ENCODE measurements around the gene RAPGEF4. TPM values are rescaled to one million over a fixed set of nuclear protein-coding genes. Genes with fewer than 3 reads are reported as not detected.

RAPGEF4 gene
- total RNA-seq, 1 experiment from 2014 or later = 1.4 TPM

GRCh38 chr2:172888714-172889669 lies 153.3 kb downstream of the RAPGEF4 start:
- H3K79me1 ChIP-seq (ENCODE audit: insufficient read depth, low read depth, low read length, poor library complexity, severe bottlenecking) = no peaks in the 10 kb centered on the region
- no peaks in the 10 kb centered on the region for H3K23me2 ChIP-seq (ENCODE audit: insufficient read length, low read depth, low read length, poor library complexity, severe bottlenecking)
- no peaks in the 10 kb centered on the region for H4K20me1 ChIP-seq (ENCODE audit: control insufficient read depth, insufficient read depth, insufficient read length)
- H2BK120ac ChIP-seq (ENCODE audit: low read depth, low read length, poor library complexity, severe bottlenecking) = no peak overlapping the region
- WGBS (ENCODE audit: extremely low coverage, insufficient read length, low lambda C conversion rate) = no CpG with 5 or more reads among the region's 10 CpGs
- no peak overlapping the region for H4K5ac ChIP-seq (ENCODE audit: insufficient read length, low read depth, low read length)
- H2BK5ac ChIP-seq (ENCODE audit: insufficient read length, low read length) = no peak overlapping the region
- H3K9ac ChIP-seq (ENCODE audit: extremely low read depth, insufficient read length, low read length) = no peak overlapping the region
- Mint-ChIP-seq H3K27me3 (ENCODE audit: low read depth) (no peaks in the 10 kb centered on the region; the same call in 1 of the 2 replicates), H3K4me3 (no peak overlapping the region), H3K4me1 (peaks cover 0 to 3% of the 10 kb centered on the region in 2 experiments; a peak in 1 of 4 replicates), H3K27ac (no peak overlapping the region), H3K36me3 (ENCODE audit: insufficient read depth in 1 of 3, low read depth in 3 of 3) (no peaks in the 10 kb centered on the region), H3K9me3 (no peaks in the 10 kb centered on the region)
- H2BK12ac ChIP-seq (ENCODE audit: insufficient read length, low read depth, low read length) = no peak overlapping the region
- H2BK15ac ChIP-seq (ENCODE audit: low read depth, low read length) = no peak overlapping the region
- no peak overlapping the region for H3K4me2 ChIP-seq (ENCODE audit: insufficient read depth, insufficient read length, low read length)
- no peak for DNase-seq
- H3K23ac ChIP-seq (ENCODE audit: insufficient read length, low read depth, low read length) = no peak overlapping the region
- H2AK5ac ChIP-seq (ENCODE audit: insufficient read length, low read length) = no peak overlapping the region
- H3K79me2 ChIP-seq (ENCODE audit: insufficient read depth, low read length) = no peaks in the 10 kb centered on the region
- no peak overlapping the region for H2BK20ac ChIP-seq (ENCODE audit: low read depth, low read length, poor library complexity, severe bottlenecking)
- H2AFZ ChIP-seq (ENCODE audit: low read length) = no peak overlapping the region
- H3T11ph ChIP-seq (ENCODE audit: low read length) = no peak overlapping the region
- H3K4ac ChIP-seq (ENCODE audit: low read depth, low read length) = no peak overlapping the region
- H3K56ac ChIP-seq (ENCODE audit: insufficient read length, low read depth, low read length) = no peak overlapping the region
- no peaks in the 10 kb centered on the region for H3K27me3 ChIP-seq (ENCODE audit: insufficient read depth, low read length)
- no peaks in the 10 kb centered on the region; the same call in 1 of the 2 replicates for H3K4me1 ChIP-seq (ENCODE audit: insufficient read depth, low read length)
- TF ChIP-seq CTCF (conservative IDR thresholded peaks at IDR 0.05) = no peak
- H4K8ac ChIP-seq (replicated peaks; ENCODE audit: insufficient read length, low read depth, low read length) = no peak overlapping the region
- no peak overlapping the region for H3K27ac ChIP-seq (ENCODE audit: insufficient read length, low read depth, low read length)
- H3K9me3 ChIP-seq (ENCODE audit: control insufficient read depth, low read depth, low read length) = no peaks in the 10 kb centered on the region
- H3K14ac ChIP-seq (ENCODE audit: insufficient read depth, low read length) = no peak overlapping the region
- H4K91ac ChIP-seq (ENCODE audit: insufficient read length, low read depth, low read length) = no peak overlapping the region
- no peak overlapping the region for H3K18ac ChIP-seq (ENCODE audit: insufficient read length, low read depth, low read length)
